ENCODE measurements around the gene SPACA9.

SPACA9 gene

DNA sequence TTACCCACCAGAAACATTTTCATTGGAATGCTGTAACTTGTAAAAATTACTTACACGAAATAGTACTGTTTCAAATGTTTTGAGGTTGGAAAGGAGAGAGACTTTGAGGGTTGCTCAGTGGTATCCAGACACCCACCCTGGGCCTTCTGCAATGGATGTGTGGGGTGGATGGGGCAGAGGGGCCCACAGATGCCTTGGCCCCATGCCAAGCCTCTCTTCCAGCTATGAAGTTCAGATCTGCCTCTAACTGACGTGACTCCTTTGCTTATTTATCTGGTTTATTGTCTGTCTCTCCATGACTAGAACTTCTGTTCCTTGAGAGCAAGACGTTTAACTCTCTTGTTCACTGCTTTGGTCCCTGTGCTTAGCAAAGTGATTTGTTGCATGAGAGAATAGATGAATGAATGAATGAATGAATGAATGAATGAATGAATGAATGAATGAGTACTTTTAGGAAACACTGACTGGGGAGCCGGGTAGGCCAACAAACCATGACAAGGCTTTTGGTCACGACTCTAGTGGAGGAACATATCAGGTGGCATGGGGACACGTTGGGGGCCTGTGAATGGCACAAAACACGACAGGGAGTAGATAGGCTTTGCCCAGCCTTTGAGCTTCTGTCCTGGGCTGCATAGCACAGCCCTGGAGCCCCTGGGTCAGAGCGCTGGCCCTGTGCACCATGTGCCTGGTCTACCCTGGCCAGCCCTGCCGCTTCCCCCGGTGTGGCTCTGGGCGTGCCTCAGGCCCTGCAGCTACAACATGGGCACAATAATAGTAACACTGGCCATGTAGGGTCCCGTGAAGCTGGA, 32.4 kb upstream of the SPACA9 start:
- Histone ChIP-seq H3K4me3 (ENCODE audit: insufficient read depth, low read depth, low read length) (no peak overlapping the region), H3K27ac (ENCODE audit: insufficient read depth, low read depth, low read length, poor library complexity, severe bottlenecking) (no peak overlapping the region), H3K27me3 (ENCODE audit: control insufficient read depth, insufficient read depth, low read length, poor library complexity, severe bottlenecking) (no peaks in the 10 kb centered on the region), H3K36me3 (ENCODE audit: control insufficient read depth, insufficient read depth, low read length) (no peaks in the 10 kb centered on the region), H3K9me3 (ENCODE audit: control insufficient read depth, low read length) (no peaks in the 10 kb centered on the region), H3K4me1 (ENCODE audit: control insufficient read depth, insufficient read depth, low read length) (no peaks in the 10 kb centered on the region)
- 91% methylated on average over 12 of the region's 12 CpGs for WGBS, 2 experiments

DNA sequence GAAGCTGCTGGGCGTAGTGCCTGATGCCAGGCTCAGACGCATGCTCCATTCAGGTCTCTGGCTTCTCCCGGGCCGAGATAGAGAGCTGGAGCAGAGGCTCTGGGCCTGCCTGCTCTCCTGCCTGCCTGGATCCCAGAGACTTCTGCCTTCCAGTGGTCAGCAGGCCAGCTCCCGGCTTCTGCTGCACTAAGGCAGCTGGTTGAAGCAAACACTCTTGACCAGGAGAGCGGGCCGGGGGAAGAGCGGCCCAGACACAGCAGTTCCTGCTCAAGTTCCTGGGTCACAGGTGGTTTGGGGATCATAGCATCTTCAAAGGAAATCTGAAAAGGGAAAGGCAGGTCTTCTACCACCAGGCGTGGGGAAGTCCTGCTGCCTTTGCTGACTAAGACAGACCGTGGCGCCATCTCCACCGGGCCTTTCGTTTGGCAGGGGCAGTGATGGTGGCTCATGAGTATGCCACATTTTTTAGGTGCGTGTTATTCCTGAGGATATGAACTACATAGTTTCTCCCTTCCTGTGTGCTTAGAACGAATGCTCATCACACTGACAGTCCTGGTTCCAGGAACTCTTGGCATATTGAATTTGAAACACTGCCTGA, 31.7 kb upstream of the SPACA9 start:
- Histone ChIP-seq H3K27me3 (ENCODE audit: control insufficient read depth, insufficient read depth, low read length, poor library complexity, severe bottlenecking) (no peaks in the 10 kb centered on the region), H3K4me1 (ENCODE audit: control insufficient read depth, insufficient read depth, low read length) (no peaks in the 10 kb centered on the region), H3K9me3 (ENCODE audit: control insufficient read depth, low read length) (no peaks in the 10 kb centered on the region), H3K36me3 (ENCODE audit: control insufficient read depth, insufficient read depth, low read length) (no peaks in the 10 kb centered on the region), H3K4me3 (ENCODE audit: insufficient read depth, low read depth, low read length) (no peak overlapping the region), H3K27ac (ENCODE audit: insufficient read depth, low read depth, low read length, poor library complexity, severe bottlenecking) (no peak overlapping the region)
- 91% methylated on average over 15 of the region's 15 CpGs for WGBS, 2 experiments

- WGBS, 2 experiments: 77 to 81% methylated on average over 12 of the region's 12 CpGs
- no peak overlapping the region for H3K27ac ChIP-seq (ENCODE audit: insufficient read depth, low read depth, low read length, poor library complexity, severe bottlenecking)
Observed at GRCh38 chr9:132849185-132849706, 29.5 kb upstream of the SPACA9 start.

DNA sequence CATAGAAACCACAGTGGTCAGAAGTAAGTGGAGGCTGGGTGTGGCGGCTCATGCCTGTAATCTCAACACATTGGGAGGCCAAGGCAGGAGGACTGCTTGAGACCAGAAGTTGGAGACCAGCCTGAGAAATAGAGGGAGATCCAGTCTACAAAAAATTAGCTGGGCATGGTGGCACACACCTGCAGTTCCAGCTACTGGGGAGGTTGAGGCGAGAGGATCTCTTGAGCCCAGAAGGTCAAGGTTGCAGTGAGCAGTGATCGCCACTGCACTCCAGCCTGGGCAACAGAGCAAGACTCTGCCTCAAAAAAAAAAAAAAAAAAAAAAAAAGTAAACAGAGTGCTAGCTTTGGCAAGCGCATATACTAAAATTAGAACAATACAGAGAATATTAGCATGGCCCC, 25.2 kb upstream of the SPACA9 start:
- H3K4me1 ChIP-seq (ENCODE audit: control insufficient read depth, insufficient read depth, low read length): peaks cover 12% of the 10 kb centered on the region
- no peaks in the 10 kb centered on the region for H3K36me3 ChIP-seq (ENCODE audit: control insufficient read depth, insufficient read depth, low read length)
- H3K27ac ChIP-seq (ENCODE audit: insufficient read depth, low read depth, low read length, poor library complexity, severe bottlenecking): no peak overlapping the region
- no peaks in the 10 kb centered on the region for H3K27me3 ChIP-seq (ENCODE audit: control insufficient read depth, insufficient read depth, low read length, poor library complexity, severe bottlenecking)
- no peak overlapping the region for H3K4me3 ChIP-seq (ENCODE audit: insufficient read depth, low read depth, low read length)
- H3K9me3 ChIP-seq (ENCODE audit: control insufficient read depth, low read length): no peaks in the 10 kb centered on the region
- WGBS, 2 experiments: 93 to 94% methylated on average over 3 of the region's 4 CpGs

More at GRCh38 chr9:132849185-132849706, 29.5 kb upstream of the SPACA9 start:
- Histone ChIP-seq H3K27me3 (ENCODE audit: control insufficient read depth, insufficient read depth, low read length, poor library complexity, severe bottlenecking) (no peaks in the 10 kb centered on the region), H3K4me1 (ENCODE audit: control insufficient read depth, insufficient read depth, low read length) (no peaks in the 10 kb centered on the region), H3K9me3 (ENCODE audit: control insufficient read depth, low read length) (no peaks in the 10 kb centered on the region), H3K4me3 (ENCODE audit: insufficient read depth, low read depth, low read length) (no peak overlapping the region), H3K36me3 (ENCODE audit: control insufficient read depth, insufficient read depth, low read length) (no peaks in the 10 kb centered on the region)

DNA sequence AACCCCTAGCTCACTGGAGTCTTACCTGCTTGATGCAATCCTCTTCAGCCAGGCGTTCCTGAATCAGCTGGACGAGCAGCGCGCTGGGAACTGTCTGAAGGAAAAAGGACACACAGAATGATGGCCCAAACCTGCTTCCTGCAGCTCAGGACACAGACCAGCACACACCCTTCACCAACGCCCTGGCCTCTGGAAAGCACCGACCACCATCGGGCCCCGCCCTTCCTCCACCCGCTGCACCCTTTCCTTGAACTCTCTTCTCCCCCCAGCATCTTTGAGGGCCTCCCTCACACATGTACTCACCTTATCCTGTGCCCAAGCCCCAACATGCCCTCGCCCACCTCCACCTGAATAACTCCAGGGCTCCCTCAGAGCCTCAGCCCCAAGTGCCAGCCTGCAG, 23.9 kb upstream of the SPACA9 start:
- H3K4me1 ChIP-seq (ENCODE audit: control insufficient read depth, insufficient read depth, low read length): peaks cover 12% of the 10 kb centered on the region
- H3K9me3 ChIP-seq (ENCODE audit: control insufficient read depth, low read length): no peaks in the 10 kb centered on the region
- H3K36me3 ChIP-seq (ENCODE audit: control insufficient read depth, insufficient read depth, low read length): no peaks in the 10 kb centered on the region
- H3K27me3 ChIP-seq (ENCODE audit: control insufficient read depth, insufficient read depth, low read length, poor library complexity, severe bottlenecking): no peaks in the 10 kb centered on the region
- 92 to 93% methylated on average over 10 of the region's 10 CpGs for WGBS, 2 experiments
- H3K27ac ChIP-seq (ENCODE audit: insufficient read depth, low read depth, low read length, poor library complexity, severe bottlenecking): no peak overlapping the region
- no peak overlapping the region for H3K4me3 ChIP-seq (ENCODE audit: insufficient read depth, low read depth, low read length)

DNA sequence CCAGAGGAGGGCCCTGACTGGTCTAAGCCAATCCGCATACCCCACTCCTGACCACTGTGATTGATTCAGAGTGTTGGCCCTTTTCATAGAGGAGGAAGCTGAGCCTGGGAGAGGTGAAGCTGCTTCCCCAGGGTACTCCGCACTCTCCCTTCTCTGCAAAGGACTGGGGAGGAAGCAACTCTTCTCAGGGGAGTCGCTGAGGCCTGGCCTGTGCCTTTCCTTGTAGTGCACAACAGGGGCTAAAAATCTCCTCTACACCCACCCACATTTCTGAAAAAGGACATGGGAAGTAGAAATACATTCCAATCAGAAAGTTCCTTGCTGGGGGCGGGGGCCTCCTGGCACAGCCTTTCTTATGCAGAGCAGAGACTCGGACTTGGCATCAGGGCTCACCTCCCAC, 22.8 kb upstream of the SPACA9 start:
- 79% methylated on average over 5 of the region's 5 CpGs for WGBS, 2 experiments
- H3K36me3 ChIP-seq (ENCODE audit: control insufficient read depth, insufficient read depth, low read length): no peaks in the 10 kb centered on the region
- H3K27ac ChIP-seq (ENCODE audit: insufficient read depth, low read depth, low read length, poor library complexity, severe bottlenecking): no peak overlapping the region
- no peaks in the 10 kb centered on the region for H3K9me3 ChIP-seq (ENCODE audit: control insufficient read depth, low read length)
- no peak overlapping the region for H3K4me3 ChIP-seq (ENCODE audit: insufficient read depth, low read depth, low read length)
- H3K4me1 ChIP-seq (ENCODE audit: control insufficient read depth, insufficient read depth, low read length): peaks cover 12% of the 10 kb centered on the region
- H3K27me3 ChIP-seq (ENCODE audit: control insufficient read depth, insufficient read depth, low read length, poor library complexity, severe bottlenecking): no peaks in the 10 kb centered on the region

GRCh38 chr9:132857031-132857430, 21.7 kb upstream of the SPACA9 start:
- H3K36me3 ChIP-seq (ENCODE audit: control insufficient read depth, insufficient read depth, low read length): no peaks in the 10 kb centered on the region
- H3K9me3 ChIP-seq (ENCODE audit: control insufficient read depth, low read length): no peaks in the 10 kb centered on the region
- H3K4me3 ChIP-seq (ENCODE audit: insufficient read depth, low read depth, low read length): no peak overlapping the region
- H3K4me1 ChIP-seq (ENCODE audit: control insufficient read depth, insufficient read depth, low read length): peaks cover 12% of the 10 kb centered on the region
- WGBS, 2 experiments: 69 to 75% methylated on average over 8 of the region's 8 CpGs
- no peaks in the 10 kb centered on the region for H3K27me3 ChIP-seq (ENCODE audit: control insufficient read depth, insufficient read depth, low read length, poor library complexity, severe bottlenecking)
- H3K27ac ChIP-seq (ENCODE audit: insufficient read depth, low read depth, low read length, poor library complexity, severe bottlenecking): peak overlapping the region; percentile 36

GRCh38 chr9:132857616-132858342, 20.9 kb upstream of the SPACA9 start:
- Histone ChIP-seq H3K27ac (ENCODE audit: insufficient read depth, low read depth, low read length, poor library complexity, severe bottlenecking) (no peak overlapping the region), H3K4me3 (ENCODE audit: insufficient read depth, low read depth, low read length) (no peak overlapping the region), H3K4me1 (ENCODE audit: control insufficient read depth, insufficient read depth, low read length) (peaks cover 12% of the 10 kb centered on the region), H3K27me3 (ENCODE audit: control insufficient read depth, insufficient read depth, low read length, poor library complexity, severe bottlenecking) (no peaks in the 10 kb centered on the region), H3K36me3 (ENCODE audit: control insufficient read depth, insufficient read depth, low read length) (no peaks in the 10 kb centered on the region), H3K9me3 (ENCODE audit: control insufficient read depth, low read length) (no peaks in the 10 kb centered on the region)
- WGBS, 2 experiments: 54 to 59% methylated on average over 24 of the region's 24 CpGs

- Histone ChIP-seq H3K4me1 (ENCODE audit: control insufficient read depth, insufficient read depth, low read length) (peaks cover 12% of the 10 kb centered on the region), H3K36me3 (ENCODE audit: control insufficient read depth, insufficient read depth, low read length) (no peaks in the 10 kb centered on the region), H3K27ac (ENCODE audit: insufficient read depth, low read depth, low read length, poor library complexity, severe bottlenecking) (no peak overlapping the region), H3K9me3 (ENCODE audit: control insufficient read depth, low read length) (no peaks in the 10 kb centered on the region), H3K27me3 (ENCODE audit: control insufficient read depth, insufficient read depth, low read length, poor library complexity, severe bottlenecking) (no peaks in the 10 kb centered on the region), H3K4me3 (ENCODE audit: insufficient read depth, low read depth, low read length) (no peak overlapping the region)
- WGBS, 2 experiments: 82 to 86% methylated on average over 7 of the region's 7 CpGs
Observed at GRCh38 chr9:132858751-132859150, 19.9 kb upstream of the SPACA9 start.

DNA sequence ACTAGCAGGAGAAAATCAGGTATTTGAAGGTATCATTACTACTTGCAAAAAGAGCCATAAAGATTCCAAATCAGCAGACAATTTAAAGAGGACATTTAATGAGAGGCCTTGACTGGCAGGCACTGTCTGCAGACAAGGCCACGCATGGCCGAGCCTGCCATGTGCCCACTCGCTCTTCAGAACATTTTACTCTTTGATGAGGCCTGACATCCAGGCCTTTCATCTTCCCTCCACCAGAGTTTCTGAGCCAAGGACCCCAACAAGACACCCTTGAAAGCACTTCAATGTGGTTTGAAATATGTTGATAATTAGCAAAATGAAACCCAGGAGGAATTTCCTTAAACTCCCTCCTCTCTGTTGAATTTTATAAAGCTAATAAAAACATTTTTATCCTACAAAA, 17.0 kb upstream of the SPACA9 start:
- H3K4me1 ChIP-seq (ENCODE audit: control insufficient read depth, insufficient read depth, low read length): peaks cover 12% of the 10 kb centered on the region
- WGBS, 2 experiments: 79 to 93% methylated on average over 3 of the region's 3 CpGs

More for the DNA sequence above, 17.0 kb upstream of the SPACA9 start:
- no peaks in the 10 kb centered on the region for H3K9me3 ChIP-seq (ENCODE audit: control insufficient read depth, low read length)
- H3K4me3 ChIP-seq (ENCODE audit: insufficient read depth, low read depth, low read length): no peak overlapping the region
- no peak overlapping the region for H3K27ac ChIP-seq (ENCODE audit: insufficient read depth, low read depth, low read length, poor library complexity, severe bottlenecking)
- no peaks in the 10 kb centered on the region for H3K36me3 ChIP-seq (ENCODE audit: control insufficient read depth, insufficient read depth, low read length)
- no peaks in the 10 kb centered on the region for H3K27me3 ChIP-seq (ENCODE audit: control insufficient read depth, insufficient read depth, low read length, poor library complexity, severe bottlenecking)

Data from ectodermal cell (in vitro differentiated cells).